Activated CD8-positive, alpha-beta memory T cell treated with anti-CD3 and anti-CD28 coated beads for 36 hours (primary cell): Measurements from ENCODE around the gene TBC1D28. TPM values are rescaled to one million over a fixed set of nuclear protein-coding genes. Genes with fewer than 3 reads are reported as not detected.
"Not testable (repeated sequence)": the region's sequence is repeated elsewhere in the genome, so short reads cannot be mapped to it uniquely, and the experiment has no call there.

Experiments
- CTCF ChIA-PET: fragments of 350-600 bp; sonication (Branson Sonifier 250); formaldehyde crosslinking; loops from one replicate; lab custom pipeline; 2021; ENCODE audit warnings: antibody characterized with exemption; lab: Charles Lee
- POLR2A ChIA-PET: fragments of 350-600 bp; sonication (Branson Sonifier 250); formaldehyde crosslinking; loops from one replicate; lab custom pipeline; 2021; ENCODE audit warnings: antibody characterized with exemption; lab: Charles Lee
- total RNA-seq, 2 experiments: library from RNA; stranded (reverse); gene quantifications; one replicate each; pipeline ENCODE4 v1.2.3, GENCODE V29; 2021

The TBC1D28 gene
- total RNA-seq, 2 experiments from 2014 or later = not detected

GRCh38 chr17:18624862-18625501 is 19.2 kb downstream of the TBC1D28 start:
- POLR2A ChIA-PET = not testable (repeated sequence)
- CTCF ChIA-PET = interaction anchor here (1.1 to 1.5 kb wide), 2 partner anchors 228 to 256 kb away, joined by 3 to 4 read pairs; no protein-coding TSS in a partner anchor

- POLR2A ChIA-PET, CTCF ChIA-PET: not testable (repeated sequence)
These were observed 26.6 kb downstream of the TBC1D28 start for GRCh38 chr17:18617613-18618012.

GRCh38 chr17:18613016-18613415 is 31.2 kb downstream of the TBC1D28 start:
- POLR2A ChIA-PET, CTCF ChIA-PET: not testable (repeated sequence)

DNA sequence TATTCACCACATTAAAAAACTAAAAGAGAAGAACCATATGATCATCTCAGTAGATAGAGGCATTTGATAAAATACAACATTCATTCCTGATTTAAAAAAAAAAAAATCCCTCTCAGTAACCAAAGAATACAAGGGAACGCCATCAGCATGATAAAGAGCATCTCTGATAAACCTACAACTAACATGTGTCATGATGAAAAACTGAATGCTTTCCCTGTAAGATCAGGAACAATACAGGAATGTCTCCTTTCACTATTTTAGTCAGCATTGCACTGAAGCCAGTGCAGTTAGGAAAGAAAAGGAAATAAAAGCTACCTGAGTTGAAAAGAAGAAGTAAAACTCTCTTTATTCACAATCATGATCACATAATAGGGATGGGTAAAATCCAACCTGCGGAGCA is 51.1 kb downstream of the TBC1D28 start:
- CTCF ChIA-PET, POLR2A ChIA-PET: not testable (repeated sequence)

Other genes with a start within 250 kb of the TBC1D28 start
- gene LGALS9C, start 167.6 kb downstream of the TBC1D28 start, total RNA-seq = not detected
- 1 to 10 TPM; 6.0 to 6.2 TPM for gene FOXO3B, start 37.9 kb upstream of the TBC1D28 start, total RNA-seq
- under 1 TPM in 1 of 2 experiments, not detected in 1; 0.19 TPM for gene FBXW10, start 99.7 kb upstream of the TBC1D28 start, total RNA-seq
- gene TVP23B, start 136.8 kb upstream of the TBC1D28 start, total RNA-seq = 10 to 100 TPM; 40.7 to 43.2 TPM
- gene PRPSAP2, start 213.7 kb upstream of the TBC1D28 start, total RNA-seq = 10 to 100 TPM; 60.0 to 60.3 TPM